Activated naive CD4-positive, alpha-beta T cell (primary cell): ENCODE data around the gene RNASEH2B.

Source experiments
- DNase-seq, 4 experiments: peaks; one replicate each; lab custom pipeline; 2025; lab: John Stamatoyannopoulos, UW

The RNASEH2B gene, protein sequence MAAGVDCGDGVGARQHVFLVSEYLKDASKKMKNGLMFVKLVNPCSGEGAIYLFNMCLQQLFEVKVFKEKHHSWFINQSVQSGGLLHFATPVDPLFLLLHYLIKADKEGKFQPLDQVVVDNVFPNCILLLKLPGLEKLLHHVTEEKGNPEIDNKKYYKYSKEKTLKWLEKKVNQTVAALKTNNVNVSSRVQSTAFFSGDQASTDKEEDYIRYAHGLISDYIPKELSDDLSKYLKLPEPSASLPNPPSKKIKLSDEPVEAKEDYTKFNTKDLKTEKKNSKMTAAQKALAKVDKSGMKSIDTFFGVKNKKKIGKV

DNA sequence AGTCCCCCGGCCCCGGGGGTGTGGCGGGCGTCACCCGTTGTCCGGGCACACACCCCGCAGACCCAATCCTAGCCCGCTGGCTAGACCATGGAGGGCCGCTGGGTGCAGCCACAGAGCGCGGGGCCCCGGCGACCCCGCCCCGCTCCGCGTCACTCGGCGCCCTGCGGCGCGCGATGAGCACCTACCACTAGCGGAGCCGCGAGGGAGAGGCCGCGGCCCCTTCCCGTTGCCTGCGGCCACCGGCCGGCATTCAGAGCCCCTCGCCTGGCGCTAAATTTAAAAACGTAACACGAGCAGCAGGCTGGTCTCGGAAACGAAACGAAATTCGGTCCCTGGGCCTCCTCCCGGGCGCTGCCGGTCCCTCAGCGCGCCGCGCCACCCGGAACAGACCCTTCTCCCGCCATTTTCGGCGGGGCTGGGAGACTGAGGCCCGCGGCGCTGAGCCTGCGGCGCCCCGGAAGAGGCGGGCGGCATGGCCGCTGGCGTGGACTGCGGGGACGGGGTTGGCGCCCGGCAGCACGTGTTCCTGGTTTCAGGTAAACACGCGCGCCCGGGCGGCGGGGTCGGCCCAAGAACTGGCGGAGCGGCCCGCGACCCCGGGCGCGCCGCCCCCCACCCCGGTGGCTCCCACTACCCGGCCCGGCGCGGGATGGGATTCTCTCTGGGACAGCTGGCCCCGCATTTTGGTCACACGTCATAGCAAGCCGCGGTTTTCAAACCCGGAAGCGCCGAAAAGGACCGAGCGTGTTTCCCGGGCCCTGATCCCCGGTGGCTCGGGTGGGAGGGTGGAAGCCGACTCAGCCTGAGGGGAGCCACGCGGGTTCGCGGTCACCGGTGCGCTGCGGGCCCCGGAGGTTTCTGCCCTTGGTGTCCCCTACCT is at the start of gene RNASEH2B:
TSS of gene RNASEH2B (plus strand) at position 187 of the 880 bp plus-strand sequence. CDS start at position 473, 286 bp downstream.
- DNase-seq = peak; percentile 39 to 68 (median 59)

DNA sequence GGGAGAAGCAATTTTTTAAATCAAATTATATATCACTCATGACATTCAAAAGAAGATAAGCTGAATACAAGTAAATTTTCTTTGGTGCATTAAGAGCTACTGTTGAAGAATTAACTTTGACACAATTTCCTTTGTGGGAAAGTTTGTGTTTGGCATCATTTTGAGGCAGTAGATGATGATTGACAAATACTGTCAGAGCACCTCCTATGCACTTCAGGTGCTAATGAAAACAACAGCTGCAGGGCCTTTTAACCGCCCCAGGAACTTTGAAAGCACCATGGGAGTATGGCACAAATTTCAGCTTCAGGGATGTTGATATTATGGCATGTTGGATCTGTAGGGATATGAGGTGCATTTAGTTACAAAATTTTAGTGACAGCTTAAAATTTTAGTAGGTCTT is 45.1 kb upstream of the RNASEH2B start:
- no peak for DNase-seq

DNA sequence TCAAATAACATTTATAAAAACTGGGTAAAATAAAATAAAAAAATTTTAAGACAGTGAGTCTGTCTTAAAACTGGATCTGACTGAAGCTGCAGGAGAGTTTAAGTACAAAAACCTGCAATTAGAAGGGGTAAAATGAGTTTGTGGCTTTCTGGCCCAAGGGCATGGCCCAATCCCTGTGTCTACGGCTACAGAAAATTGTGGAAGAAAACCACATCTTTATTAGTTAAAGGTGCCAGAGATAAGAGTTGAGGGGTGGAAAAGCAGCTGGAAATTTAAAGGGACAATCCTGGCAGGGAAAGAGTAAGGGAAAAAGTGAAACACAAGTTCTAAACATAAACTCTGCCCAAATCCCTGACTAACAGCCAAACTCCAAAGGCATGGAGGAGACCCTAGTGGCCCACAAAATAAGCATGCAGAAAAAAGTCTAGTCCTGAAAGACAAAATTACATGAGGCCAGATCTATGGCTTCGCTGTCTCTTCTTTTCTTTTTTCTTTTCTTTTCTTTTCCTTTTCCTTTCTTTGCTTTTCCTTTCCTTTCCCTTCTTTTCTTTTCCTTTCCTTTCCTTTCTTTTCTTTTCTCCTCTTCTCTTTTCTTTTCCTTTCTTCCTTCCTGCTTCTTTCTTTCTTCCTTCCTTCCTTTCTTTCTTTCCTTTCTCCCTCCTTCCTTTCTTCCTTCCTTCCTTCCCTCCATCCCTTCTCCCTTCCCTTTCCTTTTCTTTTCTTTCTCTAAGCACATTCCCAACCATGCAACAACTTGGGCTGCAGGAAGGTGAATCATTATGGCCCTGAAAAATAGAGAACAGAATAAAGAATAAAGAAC is 42.6 kb upstream of the RNASEH2B start:
- DNase-seq = no peak

- DNase-seq = no peak
Measured at GRCh38 chr13:50867637-50867945, 42.0 kb upstream of the RNASEH2B start.

- DNase-seq = no peak
Measured at GRCh38 chr13:50871405-50871804, 38.2 kb upstream of the RNASEH2B start.

DNA sequence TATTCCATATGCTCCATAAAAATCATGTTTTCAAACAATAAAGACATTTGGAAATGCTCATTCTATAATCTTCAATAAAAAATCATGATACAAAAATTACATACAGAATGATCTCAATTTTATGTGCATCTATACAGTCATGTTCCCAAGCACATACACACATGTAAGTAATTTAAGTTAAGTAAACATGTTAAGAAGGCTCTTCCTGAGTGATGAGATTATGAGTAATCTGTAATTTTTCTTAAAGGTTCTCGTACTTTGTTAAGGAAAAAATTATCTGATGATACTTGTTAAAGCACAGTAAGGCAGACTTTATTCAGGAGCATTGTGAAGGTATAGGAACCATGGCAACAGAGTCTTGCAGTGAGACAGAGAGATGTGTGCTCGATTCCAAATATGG is 36.1 kb upstream of the RNASEH2B start:
- DNase-seq = no peak

DNA sequence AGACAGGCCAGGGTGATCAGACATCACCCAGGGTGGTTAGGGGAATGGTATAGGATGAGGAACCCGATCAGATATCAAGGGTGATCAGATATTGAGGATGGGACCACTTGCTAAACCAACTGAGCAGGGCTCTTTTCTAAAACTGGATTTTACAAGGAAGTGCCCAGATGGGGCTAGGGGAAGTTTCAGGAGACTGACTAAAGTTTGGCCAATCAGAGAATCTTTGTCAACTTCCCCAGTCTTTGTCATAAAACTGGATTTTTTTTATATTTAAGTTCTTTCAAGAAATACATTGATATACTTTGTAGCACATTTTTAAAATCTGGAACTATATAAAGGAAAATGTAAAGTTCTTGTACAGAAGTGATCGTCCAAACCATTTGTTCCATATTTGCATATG is 35.6 kb upstream of the RNASEH2B start:
- no peak for DNase-seq

DNA sequence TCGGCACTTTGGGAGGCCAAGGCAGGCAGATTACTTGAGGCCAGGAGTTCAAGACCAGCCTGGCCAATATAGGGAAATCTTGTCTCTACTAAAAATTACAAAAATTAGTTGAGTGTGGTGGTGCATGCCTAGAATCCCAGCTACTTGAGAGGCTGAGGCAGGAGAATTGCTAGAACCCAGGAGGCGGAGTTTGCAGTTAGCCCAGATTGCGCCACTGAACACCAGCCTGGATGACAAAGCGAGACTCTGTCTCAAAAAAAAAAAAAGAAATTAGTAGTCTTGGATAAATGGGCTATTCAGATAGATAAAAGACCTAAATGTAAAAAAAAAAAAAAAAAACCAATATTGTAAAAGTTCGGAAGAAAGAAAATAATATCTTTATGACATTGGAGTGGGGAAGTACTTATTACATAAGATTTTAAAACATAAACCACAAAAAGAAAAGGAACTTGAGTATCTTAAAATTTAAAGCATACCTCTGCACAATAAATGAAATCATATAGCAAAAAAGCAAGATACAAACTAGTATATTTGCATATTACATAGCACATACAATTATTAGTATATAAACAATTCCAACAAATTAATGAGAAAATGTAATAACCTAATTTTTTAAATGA is 26.7 kb upstream of the RNASEH2B start:
- DNase-seq = no peak

DNA sequence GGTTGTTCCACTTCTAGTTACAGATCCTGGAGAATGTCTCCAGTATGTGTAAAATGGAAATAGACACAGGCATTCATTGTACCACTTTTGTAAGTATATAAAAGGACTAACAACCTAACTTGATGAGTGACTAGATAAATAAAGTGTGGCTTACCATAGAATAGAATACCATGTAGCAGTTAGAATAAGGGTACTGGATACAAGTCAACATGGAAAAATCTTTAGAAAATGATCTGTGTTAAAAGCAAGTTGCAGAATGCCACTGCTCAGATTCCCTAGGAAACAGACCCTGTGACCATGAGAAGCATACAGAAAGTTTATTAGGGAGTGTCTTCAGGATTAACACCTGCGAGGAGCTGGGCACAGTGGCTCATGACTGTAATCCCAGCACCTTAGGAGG is 25.9 kb upstream of the RNASEH2B start:
- DNase-seq = no peak

DNA sequence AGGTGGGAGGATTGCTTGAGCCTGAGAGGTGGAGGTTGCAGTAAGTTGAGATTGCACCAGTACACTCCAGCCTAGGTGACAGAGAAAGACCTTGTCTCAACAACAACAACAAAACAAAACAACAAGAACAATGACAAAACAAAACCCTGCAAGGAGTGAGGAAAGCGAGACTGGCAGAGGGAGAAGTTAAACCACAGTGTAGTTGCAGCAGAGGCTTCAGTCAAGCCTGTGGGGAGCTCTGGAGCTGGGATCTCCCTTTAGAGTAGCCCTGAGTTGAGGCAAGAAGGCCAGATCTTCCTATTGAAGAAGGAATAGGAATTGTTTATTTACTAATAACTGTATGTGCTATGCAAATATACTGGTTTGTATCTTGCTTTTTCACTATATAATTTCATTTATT is 25.3 kb upstream of the RNASEH2B start:
- DNase-seq = no peak

GRCh38 chr13:50887151-50887550 is 22.4 kb upstream of the RNASEH2B start:
- DNase-seq = no peak

- DNase-seq = no peak
Measured at GRCh38 chr13:50888362-50888761, 21.2 kb upstream of the RNASEH2B start.

- DNase-seq = no peak
Measured at GRCh38 chr13:50889317-50889716, 20.3 kb upstream of the RNASEH2B start.

- no peak for DNase-seq
Measured at GRCh38 chr13:50891206-50891605, 18.4 kb upstream of the RNASEH2B start.

DNA sequence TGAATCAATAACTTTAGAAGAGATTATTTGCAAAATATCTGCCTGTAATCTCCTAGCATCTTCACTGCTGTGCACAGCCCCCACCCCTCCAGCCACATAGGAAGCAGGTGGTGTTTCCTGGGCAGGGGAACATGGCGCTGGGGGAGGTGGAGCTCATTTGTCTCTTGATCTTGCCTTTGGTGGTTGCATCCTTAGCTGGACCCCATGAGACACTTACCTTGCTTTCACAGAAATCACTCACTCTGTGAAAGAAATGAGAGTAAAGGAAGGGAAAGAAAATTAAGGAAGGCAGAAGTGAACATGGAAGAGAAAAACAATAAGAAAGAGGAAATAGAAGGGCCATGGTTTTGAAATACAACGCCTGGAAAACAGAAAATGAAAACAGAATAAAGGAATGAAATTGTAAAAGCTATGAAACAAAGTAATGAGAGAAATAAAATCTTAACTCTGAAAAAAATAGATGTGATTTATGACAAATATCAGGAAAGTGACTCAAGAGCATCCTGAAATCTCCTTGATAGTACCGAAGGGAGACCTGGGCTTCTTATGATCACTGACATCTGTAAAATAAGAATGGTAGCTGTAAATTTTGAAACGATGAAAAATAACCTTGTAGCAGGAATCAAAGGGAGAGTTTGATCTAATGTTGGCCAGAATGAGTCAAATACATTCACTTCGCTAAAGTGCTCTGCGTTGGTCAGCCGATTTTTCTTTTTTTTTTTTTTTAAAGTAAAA is 17.2 kb upstream of the RNASEH2B start:
- DNase-seq = peak in 1 of 4 experiments; percentile 11

DNA sequence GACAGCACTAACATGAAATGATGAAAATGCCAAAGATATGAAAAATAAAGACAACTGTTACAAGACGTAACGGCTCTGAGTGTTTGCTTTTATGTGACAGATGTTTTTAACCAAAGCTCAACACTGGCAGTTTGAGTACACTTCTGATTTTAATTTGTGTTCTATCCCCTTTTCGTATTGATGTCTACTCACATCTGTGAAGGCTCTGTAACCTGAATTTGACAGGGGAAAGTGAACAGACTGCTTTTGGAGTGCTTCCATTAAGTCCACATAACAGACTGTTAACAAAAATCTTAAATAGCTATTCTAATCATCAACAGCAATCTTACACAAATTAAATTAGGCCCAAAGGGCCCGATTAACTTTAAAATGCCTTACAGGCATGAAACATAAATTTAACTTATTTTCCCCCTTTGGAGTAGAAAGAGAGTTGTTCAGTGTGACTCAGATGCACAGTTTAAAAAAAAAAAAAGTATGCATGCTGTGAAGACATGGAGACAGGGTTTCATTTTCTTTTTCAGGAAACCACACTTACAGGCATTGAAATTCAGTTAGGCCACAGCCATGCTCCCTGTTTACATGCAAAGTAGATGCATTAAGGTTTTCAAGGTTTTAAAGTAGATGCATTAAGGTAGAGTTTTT is 16.3 kb upstream of the RNASEH2B start:
- DNase-seq = no peak

GRCh38 chr13:50894012-50894411 is 15.6 kb upstream of the RNASEH2B start:
- no peak for DNase-seq

DNA sequence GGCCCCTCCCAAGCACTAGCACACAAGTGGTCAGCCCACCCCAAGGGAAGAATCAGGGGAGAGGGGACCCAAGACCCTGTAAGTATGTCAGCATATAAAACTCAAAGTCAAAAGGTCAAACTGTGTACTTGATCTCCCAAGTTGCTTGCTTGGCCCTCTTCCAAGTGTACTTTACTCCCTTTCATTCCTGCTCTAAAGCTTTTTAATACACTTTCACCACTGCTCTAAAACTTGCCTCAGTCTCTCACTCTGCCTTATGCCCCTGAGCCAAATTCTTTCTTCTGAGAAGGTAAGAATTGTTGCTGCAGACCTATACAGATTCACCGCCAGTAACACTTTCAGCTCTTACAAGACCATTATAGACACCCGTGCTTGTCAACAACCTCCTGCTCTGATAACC is 15.1 kb upstream of the RNASEH2B start:
- no peak for DNase-seq

DNA sequence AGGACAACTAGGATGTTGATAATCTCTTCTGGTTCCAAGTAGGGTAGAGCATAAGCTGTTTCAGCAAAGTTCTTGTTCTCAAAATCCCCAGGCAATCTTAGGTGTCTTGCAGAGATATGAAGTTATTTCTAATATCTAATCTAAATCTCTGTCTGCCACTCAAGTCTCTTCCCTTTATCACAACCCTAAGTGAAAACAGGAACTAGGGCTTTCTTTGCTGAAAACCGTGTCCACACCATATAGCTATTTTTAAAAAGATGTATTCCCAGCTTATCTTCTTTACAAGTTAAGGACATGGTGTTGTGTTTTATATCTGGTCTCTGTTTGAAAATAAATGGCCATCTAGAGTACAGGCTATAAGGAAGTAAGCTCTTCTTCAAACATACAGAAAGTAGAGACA is 11.3 kb upstream of the RNASEH2B start:
- no peak for DNase-seq

GRCh38 chr13:50901701-50902100 is 7.9 kb upstream of the RNASEH2B start:
- no peak for DNase-seq

- no peak for DNase-seq
Measured at GRCh38 chr13:50905256-50905655, 4.3 kb upstream of the RNASEH2B start.
